Gastrocnemius medialis (tissue), 4 donors: Measurements from ENCODE around the gene IKBKG. TPM values are rescaled to one million over a fixed set of nuclear protein-coding genes. Genes with fewer than 3 reads are reported as not detected.

Experiments
- ATAC-seq, 2 donors: fragments of 150-250 bp; one replicate each; pipeline ENCODE4 v1.9.1; 2016
- DNase-seq, 2 donors: peaks; one replicate each; pipeline ENCODE4 v3.0.0-alpha.2; 2019
- H3K27ac ChIP-seq, 4 donors: fragments of 200-600 bp; sonication (generic); 1 replicate in 1 of 4; 2 replicates in 3 of 4; pipeline ENCODE4 v1.5.1; 2016 to 2018; ENCODE audit warnings: mild to moderate bottlenecking in 2 of 4, moderate library complexity in 1 of 4
- H3K27me3 ChIP-seq, 3 donors: fragments of 200-600 bp; sonication (generic) in 2 of 3; 1 replicate in 1 of 3; 2 replicates in 2 of 3; pipeline versions ENCODE4 v1.5.1 to v1.6.0; 2016 to 2019; ENCODE audit warnings: mild to moderate bottlenecking in 1 of 3, moderate library complexity in 1 of 3
- H3K36me3 ChIP-seq, 2 donors: fragments of 200-600 bp; sonication (generic) in 1 of 2; one replicate each; pipeline ENCODE4 v1.5.1; 2017 to 2018
- H3K4me1 ChIP-seq, 2 donors: fragments of 200-600 bp; sonication (generic) in 1 of 2; one replicate each; pipeline ENCODE4 v1.5.1; 2016 to 2017; ENCODE audit warnings: mild to moderate bottlenecking in 2 of 2
- H3K4me3 ChIP-seq, 4 donors: fragments of 200-600 bp; sonication (generic) in 3 of 4; 1 replicate in 1 of 4; 2 replicates in 3 of 4; pipeline ENCODE4 v1.5.1; 2016 to 2019; ENCODE audit warnings: mild to moderate bottlenecking in 2 of 4
- H3K9me3 ChIP-seq, 3 donors: fragments of 200-600 bp; sonication (generic) in 2 of 3; 1 replicate in 1 of 3; 2 replicates in 2 of 3; pipeline ENCODE4 v1.5.1; 2016 to 2019
- POLR2A ChIP-seq, 2 donors: fragments of 450-650 bp; IDR thresholded peaks; one replicate each; pipeline ENCODE4 v1.6.1; 2017; ENCODE audit warnings: antibody characterized with exemption in 2 of 2, mild to moderate bottlenecking in 2 of 2, moderate library complexity in 2 of 2
- in situ Hi-C, 4 donors: fragments of 200-750 bp; cut with MboI; loops; one replicate each; pipeline versions ENCODE4 v1.15.0 to v1.8.0; 2017; ENCODE audit warnings: low sequenced_read_pairs in 4 of 4
- intact Hi-C: fragments of 100-400 bp; cut with DNase I; formaldehyde crosslinking; loops from one replicate; pipeline ENCODE4 v1.15.1; 2023; ENCODE audit warnings: low total_unique reads
- total RNA-seq, 4 donors: library from RNA; depleted of rRNA; stranded (reverse); fragments of >200 nt; gene quantifications; one replicate each; pipeline versions ENCODE4 v1.1.0 to v1.2.3, GENCODE V29; 2016
- TF ChIP-seq, protein P1 (sequence below), 5 experiments: fragments of 450-650 bp in 3 of 5; fragments of 200-600 bp in 2 of 5; sonication (generic) in 2 of 5; IDR thresholded peaks in 4 of 5; conservative IDR thresholded peaks in 1 of 5; 1 replicate in 4 of 5; 2 replicates in 1 of 5; pipeline ENCODE4 v1.5.1; 2016 to 2019; ENCODE audit warnings: antibody characterized with exemption in 5 of 5, mild to moderate bottlenecking in 3 of 5, moderate library complexity in 3 of 5

The IKBKG gene
- total RNA-seq, 4 donors from 2014 or later: 8.8 to 17.5 (median 11.6) TPM

DNA sequence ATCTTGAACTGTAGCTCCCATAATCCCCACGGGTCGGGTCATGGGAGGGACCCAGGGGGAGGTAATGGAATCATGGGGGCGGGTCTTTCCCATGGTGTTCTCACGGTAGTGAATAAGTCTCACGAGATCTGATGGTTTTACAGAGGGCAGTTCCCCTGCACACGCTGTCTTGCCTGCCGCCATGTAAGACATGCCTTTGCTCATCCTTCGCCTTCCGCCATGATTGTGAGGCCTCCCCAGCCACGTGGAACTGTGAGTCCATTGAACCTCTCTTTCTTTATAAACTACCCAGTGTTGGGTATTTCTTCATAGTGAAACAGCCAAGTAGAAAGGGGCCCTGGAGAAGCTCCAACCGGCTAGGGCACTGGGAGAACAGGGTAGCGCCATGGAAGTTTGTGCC lies 49.8 kb downstream of the IKBKG start:
- H3K4me3 ChIP-seq: no peak overlapping the region
- no peak overlapping the region for H3K27ac ChIP-seq
- H3K4me1 ChIP-seq: no peaks in the 10 kb centered on the region
- intact Hi-C loops: no loop called here
- H3K36me3 ChIP-seq: no peaks in the 10 kb centered on the region
- H3K9me3 ChIP-seq: peaks cover 0 to 3% (median 0%) of the 10 kb centered on the region in 3 donors
- ATAC-seq (no peak), DNase-seq (no peak)
- H3K27me3 ChIP-seq: no peaks in the 10 kb centered on the region
- TF ChIP-seq, protein P1, sequence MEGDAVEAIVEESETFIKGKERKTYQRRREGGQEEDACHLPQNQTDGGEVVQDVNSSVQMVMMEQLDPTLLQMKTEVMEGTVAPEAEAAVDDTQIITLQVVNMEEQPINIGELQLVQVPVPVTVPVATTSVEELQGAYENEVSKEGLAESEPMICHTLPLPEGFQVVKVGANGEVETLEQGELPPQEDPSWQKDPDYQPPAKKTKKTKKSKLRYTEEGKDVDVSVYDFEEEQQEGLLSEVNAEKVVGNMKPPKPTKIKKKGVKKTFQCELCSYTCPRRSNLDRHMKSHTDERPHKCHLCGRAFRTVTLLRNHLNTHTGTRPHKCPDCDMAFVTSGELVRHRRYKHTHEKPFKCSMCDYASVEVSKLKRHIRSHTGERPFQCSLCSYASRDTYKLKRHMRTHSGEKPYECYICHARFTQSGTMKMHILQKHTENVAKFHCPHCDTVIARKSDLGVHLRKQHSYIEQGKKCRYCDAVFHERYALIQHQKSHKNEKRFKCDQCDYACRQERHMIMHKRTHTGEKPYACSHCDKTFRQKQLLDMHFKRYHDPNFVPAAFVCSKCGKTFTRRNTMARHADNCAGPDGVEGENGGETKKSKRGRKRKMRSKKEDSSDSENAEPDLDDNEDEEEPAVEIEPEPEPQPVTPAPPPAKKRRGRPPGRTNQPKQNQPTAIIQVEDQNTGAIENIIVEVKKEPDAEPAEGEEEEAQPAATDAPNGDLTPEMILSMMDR (IDR thresholded peaks at IDR 0.05 in 4 of 5, conservative IDR thresholded peaks at IDR 0.05 in 1 of 5): no peak
- TF ChIP-seq POLR2A (IDR thresholded peaks at IDR 0.05): no peak
- in situ Hi-C loops: no loop called here

DNA sequence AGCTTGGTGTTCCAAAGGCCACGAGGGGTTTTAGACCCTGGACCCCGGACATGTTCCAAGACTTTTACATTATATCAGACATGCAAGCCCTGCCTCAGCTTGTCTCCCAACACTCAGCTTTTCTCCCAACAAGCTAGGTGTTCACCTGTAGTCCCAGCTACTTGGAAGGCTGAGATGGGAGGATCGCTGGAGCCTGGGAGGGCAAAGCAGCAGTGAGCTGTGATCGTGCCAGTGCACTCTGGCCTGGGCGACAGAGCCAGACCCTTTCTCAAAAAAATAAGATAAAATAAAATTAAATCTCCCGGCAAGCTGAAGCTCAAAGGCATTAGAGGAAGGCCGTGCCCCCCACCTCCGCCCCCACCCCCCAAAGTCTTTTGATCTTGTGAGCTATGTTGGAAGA lies 51.2 kb downstream of the IKBKG start:
- Histone ChIP-seq H3K4me1 (no peaks in the 10 kb centered on the region), H3K4me3 (no peak overlapping the region), H3K27me3 (no peaks in the 10 kb centered on the region), H3K27ac (no peak overlapping the region), H3K36me3 (no peaks in the 10 kb centered on the region), H3K9me3 (no peaks in the 10 kb centered on the region)
- DNase-seq (no peak), ATAC-seq (no peak)
- intact Hi-C loops (no loop called here), in situ Hi-C loops (no loop called here)
- TF ChIP-seq POLR2A (IDR thresholded peaks at IDR 0.05): no peak

DNA sequence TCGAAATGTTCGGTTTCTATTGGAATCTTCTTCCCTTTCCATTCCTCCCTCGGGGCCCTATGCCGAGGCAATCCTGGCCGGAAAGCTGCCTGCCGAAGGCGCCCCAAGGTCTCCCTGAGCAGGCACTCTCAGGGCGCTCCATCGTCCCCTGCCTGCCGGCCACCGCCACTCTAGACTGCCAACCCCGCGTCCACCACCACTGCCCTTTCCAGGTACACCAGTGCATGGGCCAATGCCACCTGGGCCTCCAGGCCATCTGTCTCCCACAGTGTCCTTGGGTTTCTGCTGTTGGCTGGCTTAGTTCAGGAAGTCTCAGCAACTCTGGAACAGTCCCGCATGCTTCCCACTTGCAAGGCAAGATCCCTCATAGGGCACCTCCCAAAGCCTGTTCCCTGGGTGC lies 52.1 kb downstream of the IKBKG start:
- no peak overlapping the region for H3K4me3 ChIP-seq
- ATAC-seq (no peak), DNase-seq (no peak)
- intact Hi-C loops: no loop called here
- H3K4me1 ChIP-seq: no peaks in the 10 kb centered on the region
- no peaks in the 10 kb centered on the region for H3K27me3 ChIP-seq
- no peak overlapping the region for H3K27ac ChIP-seq
- in situ Hi-C loops: no loop called here
- no peak for TF ChIP-seq POLR2A (IDR thresholded peaks at IDR 0.05)
- TF ChIP-seq, protein P1 (IDR thresholded peaks at IDR 0.05 in 4 of 5, conservative IDR thresholded peaks at IDR 0.05 in 1 of 5): no peak
- no peaks in the 10 kb centered on the region for H3K9me3 ChIP-seq
- no peaks in the 10 kb centered on the region for H3K36me3 ChIP-seq

DNA sequence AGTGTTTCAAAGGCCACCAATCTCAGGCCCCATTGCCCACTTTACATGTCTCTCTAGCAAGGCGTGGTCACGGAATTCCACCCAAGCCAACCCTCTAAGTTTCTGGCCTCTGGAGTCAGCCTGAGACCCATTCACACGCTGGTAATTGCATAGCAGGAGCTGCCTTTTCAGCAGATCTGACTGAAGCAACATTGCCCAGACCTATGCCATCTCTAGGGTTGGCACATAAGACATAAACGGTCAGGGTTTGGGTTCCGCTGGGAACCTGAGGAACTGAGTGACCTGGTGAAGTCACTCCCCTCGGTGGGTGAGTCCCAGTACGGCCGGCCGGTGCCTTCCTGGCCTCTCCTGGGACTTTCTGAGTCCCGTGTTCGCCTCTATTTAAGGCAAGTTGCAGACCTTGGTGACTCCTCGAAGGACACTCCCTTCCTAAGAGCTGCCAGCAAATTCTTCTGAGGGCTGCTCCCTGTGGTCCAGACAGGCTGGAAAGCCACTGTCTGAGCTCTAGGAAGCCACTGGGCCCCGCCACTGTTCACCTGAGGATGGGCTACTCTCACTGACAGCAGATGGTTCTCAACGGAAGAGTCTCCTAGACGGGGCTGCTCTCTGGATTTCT lies 53.4 kb downstream of the IKBKG start:
- Histone ChIP-seq H3K36me3 (no peaks in the 10 kb centered on the region), H3K4me1 (no peaks in the 10 kb centered on the region), H3K27me3 (no peaks in the 10 kb centered on the region), H3K27ac (no peak overlapping the region), H3K4me3 (no peak overlapping the region), H3K9me3 (no peaks in the 10 kb centered on the region)
- in situ Hi-C loops (no loop called here), intact Hi-C loops (no loop called here)
- ATAC-seq: no peak
- DNase-seq: no peak
- TF ChIP-seq, protein P1 (IDR thresholded peaks at IDR 0.05 in 4 of 5, conservative IDR thresholded peaks at IDR 0.05 in 1 of 5): no peak
- no peak for TF ChIP-seq POLR2A (IDR thresholded peaks at IDR 0.05)

DNA sequence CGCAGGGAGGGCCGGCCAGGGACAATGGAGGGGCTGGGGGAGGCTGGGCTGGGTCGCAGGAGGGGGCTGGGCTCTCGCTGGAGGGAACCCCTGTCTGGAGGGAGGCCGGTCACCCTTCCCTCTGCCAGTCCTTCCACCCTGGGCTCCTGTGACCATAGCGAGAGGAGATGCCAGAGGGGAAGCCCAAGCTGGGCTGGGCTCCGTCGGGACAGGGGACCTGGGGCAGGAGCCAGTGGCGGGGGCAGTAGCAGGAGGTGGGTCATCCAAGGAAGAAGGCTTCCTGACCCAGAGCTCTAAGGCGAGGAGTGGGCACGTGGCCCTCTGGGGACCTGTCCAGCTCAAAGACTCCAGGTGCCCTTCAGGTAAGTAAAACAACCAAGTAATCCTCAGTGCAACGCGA lies 54.8 kb downstream of the IKBKG start:
- ATAC-seq (no peak), DNase-seq (no peak)
- in situ Hi-C loops: no loop called here
- Histone ChIP-seq H3K36me3 (no peaks in the 10 kb centered on the region), H3K27me3 (no peaks in the 10 kb centered on the region), H3K4me3 (no peak overlapping the region), H3K9me3 (no peaks in the 10 kb centered on the region), H3K4me1 (no peaks in the 10 kb centered on the region), H3K27ac (no peak overlapping the region)
- intact Hi-C loops: no loop called here
- no peak for TF ChIP-seq POLR2A (IDR thresholded peaks at IDR 0.05)
